Stimulated activated CD8-positive, alpha-beta memory T cell treated with anti-CD3 and anti-CD28 coated beads, Interleukin-15, amount 100 ng/mL, for 48 hours (primary cell): ENCODE data around the gene VPS26B.
"Not testable (repeated sequence)": the region's sequence is repeated elsewhere in the genome, so short reads cannot be mapped to it uniquely, and the experiment has no call there.

Experiments used
- DNase-seq, 2 donors: peaks; one replicate each; pipeline ENCODE4 v3.0.0-alpha.2; 2020; ENCODE audit warnings: low read depth in 2 of 2

VPS26B gene

DNA sequence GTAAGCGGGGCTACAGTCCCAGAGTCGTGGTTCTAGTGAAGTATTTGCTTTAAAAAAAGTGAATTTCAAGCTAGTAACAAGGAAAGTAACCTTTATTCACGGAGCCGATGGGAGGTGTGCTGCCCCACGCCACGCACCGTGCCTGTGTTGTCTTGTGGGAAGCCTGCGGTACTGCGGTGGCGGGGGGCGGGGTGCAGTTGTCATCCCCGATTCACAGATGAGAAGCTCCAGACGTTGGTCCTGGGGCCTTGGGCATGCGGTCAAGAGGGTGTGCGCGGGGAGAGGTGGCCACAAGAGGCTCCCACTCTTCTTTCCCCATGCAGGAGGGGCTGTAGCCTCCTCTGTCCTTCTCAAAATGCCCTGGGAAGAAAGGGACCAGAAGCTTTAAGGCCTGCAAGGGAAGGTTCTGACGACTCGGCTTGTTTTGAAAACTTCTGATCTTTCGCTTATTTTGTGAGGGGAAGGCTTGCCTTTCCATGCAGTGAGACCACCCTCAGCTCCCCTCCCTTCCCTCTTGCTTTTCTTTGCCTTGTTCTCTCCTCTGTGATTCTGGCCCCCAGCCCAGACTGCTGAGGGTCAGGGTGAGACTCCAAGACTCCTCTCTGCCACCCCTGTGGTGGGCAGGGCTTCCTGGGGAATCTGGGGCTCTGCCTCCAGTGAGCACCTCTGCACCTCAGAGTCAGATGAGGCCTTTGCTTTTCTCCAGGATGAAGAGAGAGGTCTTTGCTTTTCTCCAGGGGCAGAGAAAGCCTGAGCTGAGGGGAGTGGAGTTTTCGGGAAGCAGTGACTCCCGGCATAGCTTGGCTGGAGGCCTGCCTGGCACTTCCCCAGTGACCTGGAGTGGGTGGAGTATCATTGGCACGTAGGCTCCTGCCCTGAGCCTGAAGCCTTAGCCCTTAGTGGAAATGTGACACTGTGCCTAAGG lies 57.9 kb downstream of the VPS26B start:
- no peak for DNase-seq

DNA sequence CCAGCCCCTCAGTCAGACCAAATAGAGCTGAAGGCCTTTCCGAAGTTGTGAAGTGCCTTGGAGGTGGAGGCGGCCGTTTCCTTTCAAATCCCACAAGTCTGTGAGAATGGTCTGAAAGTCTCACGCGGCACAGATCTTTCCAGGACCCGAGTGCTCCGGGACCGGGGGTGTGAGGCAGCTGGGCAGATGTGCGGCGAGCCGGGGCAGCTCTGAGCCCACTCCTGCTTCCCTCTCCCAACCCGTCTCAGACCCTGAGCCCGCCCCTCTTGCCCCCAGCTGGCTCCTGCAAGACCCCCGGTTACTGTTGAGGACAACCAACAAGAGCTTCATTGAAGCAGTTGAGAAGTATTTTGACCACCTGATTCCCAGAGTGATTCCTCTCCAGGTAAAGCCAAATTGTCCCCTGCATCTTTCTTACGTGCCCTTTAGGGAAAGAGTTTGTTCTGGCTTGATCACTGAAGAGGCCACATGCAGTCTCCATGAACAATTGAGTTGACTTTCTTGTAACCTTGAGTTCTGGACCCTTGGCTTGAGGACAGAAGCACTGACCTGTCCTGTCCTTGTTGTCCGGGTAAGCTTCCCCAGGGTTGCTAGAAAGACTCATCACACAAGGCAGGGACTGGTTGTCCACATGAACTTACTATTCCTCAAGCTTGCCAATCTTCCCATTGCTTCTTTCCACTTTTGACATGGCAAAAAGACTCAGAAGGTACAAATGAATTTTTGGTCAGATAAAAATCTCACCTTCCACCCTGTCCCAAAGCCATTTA lies 59.2 kb downstream of the VPS26B start:
- DNase-seq = no peak

DNA sequence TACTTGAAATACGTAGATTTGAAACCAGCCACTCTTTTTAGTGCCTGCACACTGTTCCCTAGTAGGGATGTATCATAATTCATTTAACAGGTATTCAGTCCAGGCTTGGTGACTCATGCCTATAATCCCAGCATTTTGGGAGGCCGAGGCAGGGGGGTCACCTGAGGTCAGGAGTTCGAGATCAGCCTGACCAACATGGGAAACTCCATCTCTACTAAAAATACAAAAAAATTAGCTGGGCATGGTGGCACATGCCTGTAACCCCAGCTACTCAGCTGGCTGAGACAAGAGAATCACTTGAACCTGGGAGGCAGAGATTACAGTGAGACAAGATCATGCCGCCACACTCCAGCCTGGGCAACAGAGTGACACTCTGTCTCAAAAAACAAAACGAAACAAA lies 59.9 kb downstream of the VPS26B start:
- not testable (repeated sequence) for DNase-seq

DNA sequence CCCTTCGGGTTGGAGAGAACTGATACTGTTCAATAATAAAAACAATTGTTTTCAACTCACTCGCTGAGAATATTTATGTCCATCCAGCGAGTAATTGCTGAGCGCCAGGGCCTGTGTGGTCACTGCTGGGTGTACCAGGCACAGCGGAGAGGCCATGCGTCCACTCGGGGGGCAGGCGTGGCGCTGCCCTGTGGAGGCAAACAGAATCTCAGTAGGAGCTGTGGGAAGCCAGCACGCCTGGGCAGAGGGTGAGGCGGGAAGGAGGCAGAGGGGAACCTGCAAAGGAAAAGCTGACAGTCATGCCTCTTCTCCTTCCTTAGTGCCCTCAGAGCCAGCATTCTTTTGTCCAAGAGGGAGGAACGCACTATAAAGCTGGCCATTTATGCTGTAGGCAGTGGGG lies 63.1 kb downstream of the VPS26B start:
- no peak for DNase-seq

DNA sequence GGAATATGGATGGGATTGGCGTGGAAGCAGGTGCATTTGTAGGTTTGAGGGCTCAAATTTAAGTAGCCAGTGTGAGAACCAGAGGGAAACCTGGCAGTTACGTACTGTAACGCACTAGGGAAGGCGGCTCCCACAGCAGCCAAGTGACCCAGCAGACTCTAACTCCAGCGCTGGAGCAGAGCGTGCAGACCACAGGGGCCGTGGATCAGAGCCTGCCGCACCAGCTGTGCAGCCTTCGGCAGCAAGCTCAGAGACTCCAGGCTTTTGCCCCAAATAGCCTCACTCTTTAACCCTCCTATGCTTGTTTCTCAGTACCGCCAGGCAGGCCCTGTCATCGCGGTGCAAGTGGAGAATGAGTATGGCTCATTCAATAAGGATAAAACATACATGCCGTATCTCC lies 64.0 kb downstream of the VPS26B start:
- DNase-seq = no peak

DNA sequence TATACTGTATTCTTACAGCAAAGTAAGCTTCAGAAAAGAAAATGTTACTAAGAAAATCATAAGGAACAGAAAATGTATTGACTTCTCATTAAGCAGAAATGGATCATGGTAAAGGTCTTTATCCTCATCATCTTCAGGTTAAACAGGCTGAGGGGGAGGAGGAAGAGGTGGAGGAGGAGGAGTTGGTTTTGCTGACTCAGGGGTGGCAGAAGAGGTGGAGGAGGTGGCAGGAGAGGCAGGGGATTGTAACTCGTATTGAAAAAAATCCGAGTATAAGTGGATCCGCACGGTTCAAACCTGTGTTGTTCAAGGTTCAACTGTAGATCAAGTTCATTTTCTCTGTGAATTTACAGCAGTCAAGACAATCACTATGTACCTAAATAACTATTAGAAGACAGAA lies 64.7 kb downstream of the VPS26B start:
- DNase-seq = no peak

DNA sequence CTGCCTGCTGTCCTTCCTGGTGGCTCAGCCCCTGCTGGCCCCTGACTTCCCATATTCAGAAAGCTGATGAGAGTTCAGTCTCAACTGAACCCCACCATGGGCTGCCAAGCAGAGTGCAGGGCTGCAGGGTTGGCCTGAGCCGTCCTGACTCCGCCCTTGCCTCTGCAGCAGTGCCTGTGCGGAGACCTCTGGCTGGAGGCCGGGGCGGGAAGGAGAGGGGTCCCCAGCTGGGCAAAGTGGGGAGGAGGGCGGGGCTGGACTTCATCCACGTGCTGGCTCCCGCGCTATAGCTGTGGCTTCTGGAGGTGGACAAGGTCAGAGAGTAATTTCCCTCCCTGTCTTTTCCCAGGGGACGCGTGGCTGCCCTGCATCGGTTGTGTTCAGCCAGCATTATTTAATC lies 65.3 kb downstream of the VPS26B start:
- no peak for DNase-seq

DNA sequence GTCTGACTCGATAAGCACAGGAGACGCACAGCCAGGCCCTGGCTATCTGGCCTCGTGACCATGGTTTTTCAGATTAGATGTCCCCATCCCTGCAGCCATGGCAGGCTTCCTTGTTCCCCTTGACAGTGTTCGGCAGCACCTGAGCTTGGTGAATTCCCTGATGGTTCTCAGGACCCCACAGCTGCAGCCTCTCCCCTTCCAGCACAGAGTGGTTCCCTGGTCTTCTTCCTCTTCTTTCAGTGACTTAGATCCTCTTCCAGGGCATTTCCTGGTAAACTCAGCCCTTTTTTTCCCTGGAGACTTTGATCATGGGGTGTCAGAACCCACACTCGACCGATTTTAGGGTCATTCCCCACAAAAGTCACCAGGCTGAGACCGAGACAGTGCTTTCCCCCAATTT lies 66.2 kb downstream of the VPS26B start:
- DNase-seq = no peak

DNA sequence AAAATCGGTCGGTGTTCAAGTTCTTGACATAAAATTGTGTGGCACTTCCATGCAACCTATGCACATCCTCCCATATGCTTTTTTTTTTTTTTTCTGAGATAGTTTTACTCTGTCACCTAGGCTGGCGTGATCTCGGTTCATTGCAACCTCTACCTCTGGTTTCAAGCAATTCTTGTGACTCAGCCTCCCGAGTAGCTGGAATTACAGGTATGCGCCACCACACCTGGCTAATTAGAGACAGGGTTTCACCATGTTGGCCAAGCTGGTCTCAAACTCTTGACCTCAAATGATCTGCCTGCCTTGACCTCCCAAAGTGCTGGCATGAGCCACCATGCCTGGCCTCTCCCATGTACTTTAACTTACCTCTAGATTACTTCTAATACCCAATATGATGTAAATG lies 66.7 kb downstream of the VPS26B start:
- DNase-seq = no peak

DNA sequence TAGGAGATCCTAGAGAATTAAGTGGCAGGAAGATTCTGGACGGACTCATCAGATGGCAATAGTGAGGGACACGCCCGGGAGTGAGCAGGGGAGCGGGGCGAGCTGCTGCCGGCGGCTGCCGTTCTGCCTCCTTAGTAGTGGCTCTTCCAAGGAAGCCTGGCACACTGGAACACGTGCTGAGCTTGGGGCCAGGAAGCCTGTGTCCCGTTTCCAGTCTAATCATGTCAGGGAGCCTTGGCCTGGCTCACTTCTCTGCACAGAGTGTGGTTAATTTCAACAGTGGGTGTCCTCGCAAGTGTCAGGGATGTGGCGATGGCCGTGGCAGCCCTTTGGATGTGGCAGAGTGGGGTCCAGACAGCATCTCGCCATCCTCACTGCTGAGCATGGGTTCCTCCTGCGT lies 68.2 kb downstream of the VPS26B start:
- no peak for DNase-seq

DNA sequence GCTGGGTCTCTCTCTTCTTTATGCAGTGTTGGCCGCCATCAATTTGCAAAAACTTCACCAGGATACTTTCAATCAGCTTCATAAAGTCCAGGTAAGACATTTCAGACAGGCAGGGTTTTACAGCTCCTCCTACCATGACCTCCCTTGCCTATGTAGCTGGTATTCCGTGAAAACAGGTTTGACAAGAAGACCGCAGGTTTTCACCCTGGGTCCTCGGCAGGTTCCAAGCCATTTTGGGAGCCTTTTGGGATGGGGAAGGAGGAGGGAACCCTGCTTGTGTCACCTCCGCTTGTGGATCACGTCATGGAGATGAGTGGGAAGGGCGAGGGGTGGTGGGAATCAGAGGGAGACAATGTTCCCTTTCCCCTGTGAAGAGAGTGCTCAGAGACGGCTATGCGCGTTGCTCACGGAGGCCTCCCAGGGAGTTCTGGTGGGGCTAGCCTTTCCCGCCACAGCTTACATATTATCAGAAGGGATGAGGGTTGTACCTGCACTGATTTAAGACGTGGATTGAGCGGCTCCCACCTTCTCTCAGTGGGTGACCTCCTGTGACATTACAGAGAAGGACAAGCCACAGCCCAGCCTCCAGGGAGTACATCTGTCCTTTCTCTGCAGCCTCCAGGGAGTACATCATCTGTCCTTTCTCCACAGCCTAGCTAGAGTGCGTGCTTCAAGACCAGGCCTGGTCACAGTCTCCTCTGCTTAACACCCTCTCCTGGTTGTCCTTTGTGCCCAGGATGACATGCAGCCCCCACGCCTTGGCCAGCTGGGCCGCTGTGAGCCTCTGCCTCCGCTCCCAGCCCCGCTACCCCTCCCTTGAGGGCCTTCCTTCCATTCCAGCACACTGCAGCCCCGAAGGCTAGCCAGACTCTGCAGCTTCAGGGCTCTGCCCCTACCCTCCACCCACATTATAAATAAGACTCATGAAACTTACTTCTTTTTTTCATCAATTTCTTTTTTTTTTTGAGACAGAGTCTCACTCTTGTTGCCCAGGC lies 68.9 kb downstream of the VPS26B start:
- DNase-seq = no peak

DNA sequence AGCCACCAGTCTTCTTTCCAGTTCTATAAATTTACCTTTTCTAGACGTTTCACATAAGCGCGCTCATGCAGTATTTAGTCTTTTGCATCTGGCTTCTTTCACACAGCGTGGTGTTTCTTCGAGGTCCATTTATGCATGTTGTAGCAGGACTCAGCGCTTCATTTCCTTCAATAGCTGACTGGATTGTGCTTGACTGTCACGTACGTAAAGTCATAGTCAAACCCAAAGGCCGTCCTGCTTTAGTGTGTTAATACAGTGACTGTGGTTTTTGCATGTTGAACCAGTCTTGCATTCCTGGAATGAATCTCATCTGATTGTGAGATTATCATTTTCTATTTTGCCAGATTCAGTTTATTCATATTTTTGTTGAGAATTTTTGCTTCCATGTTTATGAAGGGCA lies 70.2 kb downstream of the VPS26B start:
- DNase-seq = no peak
